ENCODE measurements around the gene C5orf22. TPM values are rescaled to one million over a fixed set of nuclear protein-coding genes. Genes with fewer than 3 reads are reported as not detected.

C5orf22 gene
- total RNA-seq: 10 to 100 TPM in 2 of 5 donors, 1 to 10 TPM in 3; 1.4 to 40.6 (median 7.0) TPM
- 10 to 100 TPM in 1 of 3 donors, 1 to 10 TPM in 2; 8.5 to 11.8 (median 8.7) TPM for polyA plus RNA-seq
- long read RNA-seq, donor 1, partial matches to known transcripts: 0 of 2 reads
- long read RNA-seq, donor 1, other reads (novel, unspliced or antisense): 0 of 2 reads
- long read RNA-seq, donor 2, partial matches to known transcripts: 0 of 3 reads
- long read RNA-seq, donor 2, other reads (novel, unspliced or antisense): 0 of 3 reads
- long read RNA-seq, donor 3, partial matches to known transcripts: 0 of 2 reads
- long read RNA-seq, donor 3, other reads (novel, unspliced or antisense): 0 of 2 reads
- long read RNA-seq, donor 4, partial matches to known transcripts: 0 of 1 reads
- long read RNA-seq, donor 4, other reads (novel, unspliced or antisense): 0 of 1 reads
- long read RNA-seq, donor 5, partial matches to known transcripts: 0 of 3 reads
- long read RNA-seq, donor 5, other reads (novel, unspliced or antisense): 0 of 3 reads
- long read RNA-seq, donor 6, partial matches to known transcripts: 0 of 2 reads
- long read RNA-seq, donor 6, other reads (novel, unspliced or antisense): 0 of 2 reads
- long read RNA-seq, donor 7, partial matches to known transcripts: 0 of 2 reads
- long read RNA-seq, donor 7, other reads (novel, unspliced or antisense): 0 of 2 reads
- long read RNA-seq, donor 8: 0 reads
- long read RNA-seq, donor 9, partial matches to known transcripts: 0 of 3 reads
- long read RNA-seq, donor 9, other reads (novel, unspliced or antisense): 0 of 3 reads
- long read RNA-seq, donor 10, partial matches to known transcripts: 0 of 1 reads
- long read RNA-seq, donor 10, other reads (novel, unspliced or antisense): 0 of 1 reads

- H3K4me1 ChIP-seq: peaks cover 26 to 45% (median 36%) of the 10 kb centered on the region in 4 donors
- intact Hi-C loops (cut with DNase I; ENCODE audit: low total_unique reads): no loop called here
- H3K4me3 ChIP-seq: peak within 1 kb of the TSS; percentile 75 to 98 (median 84)
- no peaks in the 10 kb centered on the region for H3K9me3 ChIP-seq
- DNase-seq: peak; percentile 95 to 99
- H3K27me3 ChIP-seq: no peaks in the 10 kb centered on the region
- WGBS, 5 donors: 0 to 1% (median 0%) methylated on average over 35 to 52 of the region's 52 CpGs
- peak within 1 kb of the TSS; percentile 73 to 88 (median 83) for H3K27ac ChIP-seq
- H3K36me3 ChIP-seq: peaks cover 14 to 57% (median 48%) of the 10 kb centered on the region in 4 donors
- TF ChIP-seq POLR2AphosphoS5 (IDR thresholded peaks at IDR 0.05) (peak; percentile 34 to 84 (median 36)), POLR2A (IDR thresholded peaks at IDR 0.05) (no peak)
Observed at GRCh38 chr5:31531888-31532547, at the start of gene C5orf22, which contains the start of gene DROSHA. C5orf22 (plus strand) TSS chr5:31532301; CDS start chr5:31532393, 92 bp downstream. DROSHA (minus strand) TSS chr5:31532093; CDS start chr5:31529059, 3,034 bp downstream.

- WGBS, 5 donors: 62 to 78% (median 73%) methylated on average over 7 of the region's 7 CpGs
- Histone ChIP-seq H3K4me3 (no peak overlapping the region), H3K4me1 (peaks cover 0 to 12% (median 0%) of the 10 kb centered on the region in 4 donors), H3K27me3 (no peaks in the 10 kb centered on the region), H3K27ac (no peak overlapping the region), H3K36me3 (peaks cover 8 to 92% (median 74%) of the 10 kb centered on the region in 4 donors), H3K9me3 (no peaks in the 10 kb centered on the region)
- no peak for DNase-seq
- intact Hi-C loops (cut with DNase I; ENCODE audit: low total_unique reads): no loop called here
- TF ChIP-seq CTCF (IDR thresholded peaks at IDR 0.05) (no peak), EP300 (IDR thresholded peaks at IDR 0.05) (no peak), POLR2AphosphoS5 (IDR thresholded peaks at IDR 0.05) (no peak), POLR2A (IDR thresholded peaks at IDR 0.05) (no peak)
Observed at GRCh38 chr5:31485376-31486207, 46.5 kb upstream of the C5orf22 start.

- WGBS, 5 donors: 84 to 93% (median 90%) methylated on average over 6 of the region's 6 CpGs
- H3K9me3 ChIP-seq: no peaks in the 10 kb centered on the region
- H3K4me3 ChIP-seq: no peak overlapping the region
- TF ChIP-seq POLR2A (IDR thresholded peaks at IDR 0.05): no peak
- TF ChIP-seq CTCF (IDR thresholded peaks at IDR 0.05): no peak
- no peak for TF ChIP-seq POLR2AphosphoS5 (IDR thresholded peaks at IDR 0.05)
- TF ChIP-seq EP300 (IDR thresholded peaks at IDR 0.05): no peak
- no peak overlapping the region for H3K27ac ChIP-seq
- no peak for DNase-seq
- intact Hi-C loops (cut with DNase I; ENCODE audit: low total_unique reads): no loop called here
- H3K36me3 ChIP-seq: peaks cover 8 to 95% (median 81%) of the 10 kb centered on the region in 4 donors
- no peaks in the 10 kb centered on the region for H3K27me3 ChIP-seq
- H3K4me1 ChIP-seq: peaks cover 0 to 12% (median 0%) of the 10 kb centered on the region in 4 donors
Observed at GRCh38 chr5:31486441-31486840, 45.7 kb upstream of the C5orf22 start.

- no peaks in the 10 kb centered on the region for H3K9me3 ChIP-seq
- TF ChIP-seq CTCF (IDR thresholded peaks at IDR 0.05) (no peak), EP300 (IDR thresholded peaks at IDR 0.05) (no peak), POLR2A (IDR thresholded peaks at IDR 0.05) (no peak), POLR2AphosphoS5 (IDR thresholded peaks at IDR 0.05) (no peak)
- no peak overlapping the region for H3K27ac ChIP-seq
- peaks cover 0 to 14% (median 1%) of the 10 kb centered on the region in 4 donors for H3K4me1 ChIP-seq
- 74 to 93% (median 84%) methylated on average over 2 of the region's 2 CpGs for WGBS, 5 donors
- intact Hi-C loops (cut with DNase I; ENCODE audit: low total_unique reads): no loop called here
- H3K36me3 ChIP-seq: peaks cover 7 to 95% (median 82%) of the 10 kb centered on the region in 4 donors
- DNase-seq: no peak
- H3K4me3 ChIP-seq: no peak overlapping the region
- H3K27me3 ChIP-seq: no peaks in the 10 kb centered on the region
Observed at GRCh38 chr5:31487506-31487905, 44.6 kb upstream of the C5orf22 start.

All from stomach (tissue), 19 donors.